HUDEP-2 (cell line): ENCODE data around the gene CD300A.

Experiments used
- DNase-seq, 76 experiments: peaks; one replicate each; lab custom pipeline; 2025; ENCODE audit not compliant: unreplicated experiment in 76 of 76; lab: John Stamatoyannopoulos, UW

CD300A gene

GRCh38 chr17:74439691-74440567, 26.5 kb upstream of the CD300A start:
- DNase-seq = no peak

GRCh38 chr17:74441537-74441936, 24.9 kb upstream of the CD300A start:
- DNase-seq = no peak

- no peak for DNase-seq
Observed at GRCh38 chr17:74442291-74442669, 24.2 kb upstream of the CD300A start.

DNA sequence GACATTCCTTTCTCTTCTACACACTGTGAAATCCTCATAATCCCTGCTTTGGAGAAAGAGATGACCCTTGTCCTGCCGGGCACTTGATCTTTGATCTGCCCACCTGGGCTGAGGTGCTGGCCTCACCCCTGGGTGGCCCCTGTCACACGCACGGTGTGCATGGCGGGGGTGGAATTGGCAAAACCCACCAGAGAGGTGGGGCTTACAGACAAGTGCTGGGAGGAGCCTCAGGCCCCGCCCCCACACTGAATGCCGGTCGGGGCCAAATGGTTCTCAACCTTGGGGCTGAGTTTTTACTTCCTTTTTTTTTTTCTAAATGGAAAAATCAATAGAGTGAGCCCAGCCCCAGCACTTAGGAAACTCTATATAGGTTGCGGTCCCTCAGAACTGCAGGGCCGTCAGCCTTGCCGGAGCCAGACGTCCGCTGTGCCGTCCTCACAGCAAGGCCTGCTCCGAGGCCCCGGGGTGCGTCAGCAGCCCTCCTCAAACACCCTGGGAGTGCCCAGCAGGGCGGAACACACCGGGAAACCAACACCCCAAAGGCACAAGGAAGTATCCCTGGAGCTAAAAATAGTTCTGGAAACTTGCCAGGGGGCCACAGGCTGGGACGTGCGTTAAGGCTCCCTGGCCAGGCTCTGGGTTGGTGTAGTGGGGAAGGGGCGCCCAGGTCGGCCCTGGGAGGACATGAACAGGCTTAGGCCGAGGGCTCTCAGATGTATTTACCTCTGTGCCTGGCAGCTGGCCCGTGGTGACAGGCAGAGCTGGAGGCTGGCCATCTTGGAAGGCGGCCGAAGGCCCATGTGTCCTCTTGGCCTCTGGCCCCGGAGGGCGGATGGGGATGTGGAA, 23.5 kb upstream of the CD300A start:
- peak in 19 of 76 experiments; percentile 6 to 72 (median 24) for DNase-seq

DNA sequence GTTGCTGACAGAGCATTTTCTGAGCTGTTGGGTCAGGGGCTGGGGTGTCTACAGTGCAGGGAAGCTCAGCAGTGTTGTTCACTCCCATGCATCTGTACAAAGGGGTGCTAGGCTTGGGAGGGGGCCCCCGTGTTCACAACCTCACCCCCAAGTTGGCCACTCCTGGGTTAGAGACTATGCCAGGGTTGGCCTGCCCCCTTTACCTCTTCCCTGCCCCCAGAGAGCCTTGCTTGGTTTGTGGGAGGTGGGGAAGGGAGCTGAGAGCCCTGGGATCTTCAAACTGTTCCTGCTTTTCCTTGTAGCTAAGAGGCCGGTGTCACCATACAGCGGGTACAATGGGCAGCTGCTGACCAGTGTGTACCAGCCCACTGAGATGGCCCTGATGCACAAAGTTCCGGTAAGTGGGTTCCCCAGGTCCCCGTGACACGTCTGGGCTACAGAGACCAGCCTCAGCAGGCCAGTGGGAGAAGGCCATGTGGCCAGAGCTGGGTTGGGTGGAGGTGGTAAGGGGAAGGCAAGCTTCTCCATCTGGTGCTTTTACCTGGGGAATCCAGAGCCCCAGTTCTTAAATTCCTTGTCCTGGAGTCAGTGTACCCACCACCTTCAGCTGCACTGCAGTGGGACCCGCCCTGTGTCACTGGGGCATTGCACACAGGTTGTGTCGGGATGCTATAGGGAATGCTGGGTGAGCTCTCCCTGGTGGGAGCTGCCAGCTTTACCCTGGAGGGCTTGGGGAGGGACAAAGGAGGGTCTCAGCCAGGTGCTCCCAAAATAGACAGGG, 22.7 kb upstream of the CD300A start:
- DNase-seq = no peak

GRCh38 chr17:74444406-74444805, 22.0 kb upstream of the CD300A start:
- no peak for DNase-seq

GRCh38 chr17:74445158-74445557, 21.3 kb upstream of the CD300A start:
- no peak for DNase-seq

- no peak for DNase-seq
Observed at GRCh38 chr17:74446551-74447500, 19.6 kb upstream of the CD300A start.

DNA sequence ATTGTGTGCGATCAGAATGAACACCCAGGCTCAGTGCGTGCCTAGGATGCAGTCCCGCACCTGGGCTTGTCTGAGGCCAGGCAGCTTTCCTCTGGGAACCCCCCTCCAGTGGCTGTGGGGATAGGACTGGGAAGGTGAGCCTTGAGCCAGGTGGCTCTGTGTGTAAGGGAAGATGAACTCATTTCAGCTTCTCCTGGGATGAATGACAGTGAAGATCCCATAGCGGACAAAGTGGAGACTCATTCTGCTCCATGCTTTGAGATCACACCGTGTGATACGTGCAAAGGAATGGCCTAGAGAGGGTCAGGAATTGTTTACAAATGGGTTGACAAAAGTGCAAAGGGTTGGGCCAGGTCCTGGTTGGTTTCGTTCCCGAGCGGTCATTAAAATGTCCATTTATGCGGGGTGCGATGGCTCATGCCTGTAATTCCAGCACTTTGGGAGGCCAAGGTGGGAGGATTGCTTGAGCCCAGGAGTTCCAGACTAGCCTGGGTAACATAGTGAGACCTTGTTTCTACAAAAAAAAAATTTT, 18.7 kb upstream of the CD300A start:
- no peak for DNase-seq

DNA sequence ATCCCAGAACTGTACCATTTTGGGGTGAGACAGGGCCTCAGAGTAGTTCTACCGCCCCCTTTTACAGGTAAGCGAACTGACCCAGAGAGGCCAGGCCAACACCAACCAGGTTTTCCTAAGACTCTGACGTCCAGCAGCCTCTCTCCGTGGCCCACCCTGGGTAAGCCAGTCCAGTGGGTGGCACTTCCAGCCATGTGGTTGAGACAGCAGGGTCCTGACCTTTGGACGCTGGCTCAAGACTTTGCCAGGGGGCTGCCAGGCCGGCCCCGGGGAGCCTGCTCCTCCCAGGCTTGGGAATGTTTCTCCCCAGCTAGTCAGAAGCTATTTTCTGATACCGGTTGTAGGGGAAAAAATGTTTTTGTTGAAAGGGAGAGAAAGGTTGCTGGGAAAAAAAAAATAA, 17.7 kb upstream of the CD300A start:
- no peak for DNase-seq

GRCh38 chr17:74449306-74449705, 17.1 kb upstream of the CD300A start:
- DNase-seq = no peak

DNA sequence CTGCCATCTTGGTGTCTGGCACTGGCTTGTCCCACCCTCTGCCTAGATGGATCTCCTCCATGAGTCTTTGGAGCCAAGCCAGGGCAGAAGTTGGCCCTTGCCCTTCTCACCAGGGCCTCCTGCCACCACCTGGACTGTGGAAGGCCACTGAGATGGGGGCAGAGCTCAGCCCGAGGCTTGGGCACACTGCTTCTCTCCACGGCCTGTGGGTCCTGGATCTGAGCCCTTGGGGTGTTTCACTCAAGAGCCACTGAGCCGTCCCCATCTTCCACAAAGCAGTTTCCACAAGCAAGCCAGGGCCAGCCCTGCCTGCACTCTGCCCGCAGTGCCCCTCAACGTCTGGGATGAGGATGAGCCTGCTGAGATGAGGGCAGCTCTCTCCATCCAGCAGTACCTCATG, 16.7 kb upstream of the CD300A start:
- no peak for DNase-seq

DNA sequence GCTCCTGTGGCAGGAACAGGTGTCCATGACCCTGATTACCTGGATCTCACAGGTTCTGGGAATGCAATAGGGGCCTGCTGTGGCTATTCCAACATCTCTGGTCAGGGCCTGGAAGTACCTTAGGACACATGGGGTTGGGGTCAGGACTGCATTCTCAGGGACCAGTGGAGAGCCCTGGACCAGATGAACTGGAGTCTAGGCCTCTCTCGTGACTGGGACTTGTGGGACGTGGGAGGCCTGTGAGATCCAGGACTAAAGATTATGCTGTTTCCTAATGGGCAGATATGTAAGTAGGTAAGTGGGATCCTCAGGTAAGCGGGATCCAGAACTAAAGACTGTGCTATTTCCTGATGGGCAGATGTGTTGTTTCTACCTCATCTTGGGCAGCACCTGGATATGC, 16.2 kb upstream of the CD300A start:
- DNase-seq = no peak

- DNase-seq = no peak
Observed at GRCh38 chr17:74450925-74451403, 15.5 kb upstream of the CD300A start.

DNA sequence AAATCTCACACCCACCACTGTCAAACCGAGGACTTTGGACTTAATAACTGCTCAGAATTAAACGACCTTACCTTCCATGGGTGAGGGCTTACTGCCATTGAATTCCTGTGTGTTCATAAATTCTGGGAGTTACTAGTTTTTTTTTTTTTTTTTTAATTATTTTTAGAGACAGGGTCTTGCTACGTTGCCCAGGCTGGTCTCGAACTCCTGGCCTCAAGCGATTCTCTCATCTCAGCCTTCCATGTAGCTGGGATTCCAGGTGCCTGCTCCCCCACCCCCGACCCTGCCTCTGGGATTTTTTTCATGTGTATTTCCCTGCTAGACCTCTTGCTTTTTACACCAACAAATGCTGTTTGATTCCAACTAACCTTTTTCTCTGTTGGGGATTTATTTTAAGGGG, 14.9 kb upstream of the CD300A start:
- no peak for DNase-seq

- DNase-seq = no peak
Observed at GRCh38 chr17:74452033-74452840, 14.2 kb upstream of the CD300A start.

DNA sequence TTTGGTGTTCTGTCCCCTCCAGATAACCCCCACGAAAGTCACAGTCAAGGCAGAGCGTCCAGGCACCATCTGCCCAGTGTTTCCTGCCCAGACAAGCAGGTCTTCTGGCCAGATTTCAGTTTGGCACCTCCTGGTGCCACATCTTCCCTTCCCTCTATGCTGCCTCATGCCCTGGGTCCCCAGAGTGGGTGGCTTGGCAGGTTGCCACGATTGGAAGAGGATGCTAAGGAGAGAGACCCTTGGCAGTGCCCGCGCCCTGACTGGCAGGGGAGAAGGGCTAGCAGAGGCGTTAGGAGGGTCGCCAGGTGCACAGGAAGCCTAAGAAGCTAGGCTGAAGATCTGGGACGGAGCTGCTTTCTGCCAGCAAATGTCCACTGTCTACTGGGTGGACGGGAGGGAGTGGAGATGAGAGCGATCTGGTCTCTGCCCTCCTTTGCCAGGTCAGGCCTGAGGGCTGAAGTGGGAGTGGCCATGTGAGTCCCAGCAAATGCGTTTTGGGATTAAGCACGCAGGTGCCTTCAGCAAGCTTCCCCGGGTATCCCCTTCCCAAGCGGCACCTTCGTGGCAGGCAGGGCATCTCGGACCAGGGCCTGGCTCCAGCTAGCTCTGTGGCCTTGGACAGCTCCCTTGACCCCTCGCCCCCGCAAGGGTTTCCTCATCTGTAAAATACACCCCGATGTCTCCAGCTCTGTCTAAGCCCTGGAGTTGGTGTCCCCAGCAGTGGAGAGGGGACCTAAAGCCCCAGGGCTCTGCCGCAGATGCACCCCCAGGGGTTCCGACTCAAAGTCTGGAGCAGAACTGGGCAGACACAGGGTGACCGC, 13.4 kb upstream of the CD300A start:
- DNase-seq = no peak

DNA sequence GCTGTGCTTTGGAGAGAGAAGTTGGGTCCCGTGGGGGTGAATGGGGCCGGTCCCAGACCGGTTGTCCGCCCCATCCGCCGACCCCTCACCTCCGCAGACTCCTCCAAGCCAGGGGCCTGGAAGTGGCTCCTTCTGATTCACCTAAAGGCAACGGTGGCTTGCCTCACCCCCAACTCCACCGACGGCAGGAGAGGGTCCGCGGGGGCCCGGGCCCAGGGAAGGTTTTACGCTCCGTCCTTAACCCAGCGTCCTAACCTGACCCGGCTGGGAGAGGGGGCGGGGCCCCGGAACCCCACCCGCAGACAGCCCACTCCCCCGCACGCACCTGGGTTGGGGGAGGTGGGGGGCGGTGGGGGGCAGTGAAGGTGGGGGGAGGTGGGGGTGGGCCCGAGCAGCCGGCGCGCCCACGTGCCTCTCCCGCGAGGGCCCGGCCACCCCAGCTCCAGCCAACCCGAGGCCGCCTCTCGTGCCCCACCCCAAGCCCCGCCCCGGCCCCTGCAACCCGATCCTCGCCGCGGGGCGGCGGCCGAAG, 12.7 kb upstream of the CD300A start:
- peak in 54 of 76 experiments; percentile 7 to 87 (median 75) for DNase-seq
